Heart left ventricle (tissue), 16 donors: ENCODE data around the gene ROR1. TPM values are rescaled to one million over a fixed set of nuclear protein-coding genes. Genes with fewer than 3 reads are reported as not detected.

ENCODE experiments used
- ATAC-seq, 4 donors: fragments of 200-7000 bp; cut with Tn5 transposase; one replicate each; pipeline ENCODE4 v1.9.1; 2020 to 2022; ENCODE audit warnings: moderate library complexity in 4 of 4, mild to moderate bottlenecking in 3 of 4, moderate number of reproducible peaks in 1 of 4
- DNase-seq, 5 donors: peaks; one replicate each; pipeline ENCODE4 v3.0.0-alpha.2; 2020
- H3K27ac ChIP-seq, 12 donors: fragments of 200-600 bp; sonication (generic) in 4 of 12; one replicate each; pipeline versions ENCODE4 v1.5.0 to v1.8.0; 2016 to 2022; ENCODE audit warnings: mild to moderate bottlenecking in 2 of 12
- H3K27me3 ChIP-seq, 9 donors: fragments of 200-600 bp; sonication (generic) in 2 of 9; one replicate each; pipeline versions ENCODE4 v1.5.1 to v1.8.0; 2016 to 2022; ENCODE audit warnings: mild to moderate bottlenecking in 3 of 9
- H3K36me3 ChIP-seq, 9 donors: fragments of 200-600 bp; sonication (generic) in 2 of 9; one replicate each; pipeline versions ENCODE4 v1.5.0 to v1.8.0; 2018 to 2022; ENCODE audit warnings: mild to moderate bottlenecking in 2 of 9
- H3K4me1 ChIP-seq, 12 donors: fragments of 200-600 bp; sonication (generic) in 4 of 12; one replicate each; pipeline versions ENCODE4 v1.5.0 to v1.8.0; 2016 to 2022; ENCODE audit warnings: mild to moderate bottlenecking in 3 of 12
- H3K4me3 ChIP-seq, 12 donors: fragments of 200-600 bp; sonication (generic) in 4 of 12; one replicate each; pipeline versions ENCODE4 v1.5.0 to v1.8.0; 2017 to 2022; ENCODE audit warnings: mild to moderate bottlenecking in 9 of 12, moderate library complexity in 4 of 12
- H3K9me3 ChIP-seq, 12 donors: fragments of 200-600 bp; sonication (generic) in 4 of 12; one replicate each; pipeline versions ENCODE4 v1.5.0 to v1.8.0; 2016 to 2022; ENCODE audit warnings: mild to moderate bottlenecking in 1 of 12
- POLR2A ChIP-seq, 2 donors: fragments of 450-650 bp; IDR thresholded peaks; one replicate each; pipeline ENCODE4 v1.6.1; 2017; ENCODE audit warnings: antibody characterized with exemption in 2 of 2, mild to moderate bottlenecking in 2 of 2, moderate library complexity in 2 of 2
- WGBS, 4 donors: extraction: QIAGEN DNeasy Blood & Tissue Kit in 2 of 4; methylation state at CpG; one replicate each; pipeline versions ENCODE4 v1.1.5 to v1.1.7; 2013 to 2018; 5-methylcytosine and 5-hydroxymethylcytosine counted together
- intact Hi-C, 10 donors: fragments of 100-400 bp; cut with DNase I; formaldehyde crosslinking; loops; one replicate each; pipeline versions ENCODE4 v1.11.1 to v1.14.2; 2022
- polyA plus RNA-seq, 2 donors: library from polyadenylated mRNA; stranded (reverse); fragments of 200-250 nt; gene quantifications; one replicate each; pipeline ENCODE4 v1.2.3, GENCODE V29; 2013
- total RNA-seq, 9 donors: library from RNA; depleted of rRNA in 2 of 9; stranded (reverse); fragments of >200 nt in 2 of 9; fragmentation: NEBNext Ultra II Directional in 3 of 9; extraction: Animal tissue kit (Norgen Biotek cat#: 25700) in 3 of 9; gene quantifications; one replicate each; pipeline versions ENCODE4 v1.1.0 to v1.2.4, GENCODE V29; 2016 to 2023
- TF ChIP-seq, protein P1 (sequence below), 12 donors: fragments of 200-600 bp; sonication (generic) in 4 of 12; IDR thresholded peaks; one replicate each; pipeline versions ENCODE4 v1.5.0 to v1.8.0; 2018 to 2022; ENCODE audit warnings: antibody characterized with exemption in 12 of 12, mild to moderate bottlenecking in 5 of 12
- donor health status: ischemic (EF 13 %, LVEDD 7.1; RV severe dilation, severe dysfunction).
- donor health status: healthy with polysubstance abuse.
- donor health status: DM: no; HTN: yes; CAD: no.
- donor health status: DM: no; HTN: no; CAD: no.
- donor health status: ischemic (EF 25% LVEDD 6.9; RV normal size, moderate dysfunction).
- donor health status: ischemic (EF 25% LVEDD 5.7; RV mildly dilated, moderate dysfunction).
- donor health status: healthy.
- donor health status: DM: yes; HTN: yes; CAD: no.
- donor health status: ischemic (EF 35%, LVEDD 5.7; RV mildly dilated, moderate dysfunction).
- donor health status: nonischemic (EF 11% LVEDD 7.7; RV severe dilation, severe dysfunction).
- donor health status: DM: yes; HTN: yes; CAD: no.
- donor health status: PGD.
- donor health status: ischemic (EF 29% LVEDD 5.4; RV normal size, mild dysfunction).
- donor health status: nonischemic (EF 23%, LVEDD 6.1; RV moderate dilation, normal function).

ROR1 gene
- total and polyA plus RNA-seq, 11 donors, result 4.1 to 35.3 (median 19.3) TPM

DNA sequence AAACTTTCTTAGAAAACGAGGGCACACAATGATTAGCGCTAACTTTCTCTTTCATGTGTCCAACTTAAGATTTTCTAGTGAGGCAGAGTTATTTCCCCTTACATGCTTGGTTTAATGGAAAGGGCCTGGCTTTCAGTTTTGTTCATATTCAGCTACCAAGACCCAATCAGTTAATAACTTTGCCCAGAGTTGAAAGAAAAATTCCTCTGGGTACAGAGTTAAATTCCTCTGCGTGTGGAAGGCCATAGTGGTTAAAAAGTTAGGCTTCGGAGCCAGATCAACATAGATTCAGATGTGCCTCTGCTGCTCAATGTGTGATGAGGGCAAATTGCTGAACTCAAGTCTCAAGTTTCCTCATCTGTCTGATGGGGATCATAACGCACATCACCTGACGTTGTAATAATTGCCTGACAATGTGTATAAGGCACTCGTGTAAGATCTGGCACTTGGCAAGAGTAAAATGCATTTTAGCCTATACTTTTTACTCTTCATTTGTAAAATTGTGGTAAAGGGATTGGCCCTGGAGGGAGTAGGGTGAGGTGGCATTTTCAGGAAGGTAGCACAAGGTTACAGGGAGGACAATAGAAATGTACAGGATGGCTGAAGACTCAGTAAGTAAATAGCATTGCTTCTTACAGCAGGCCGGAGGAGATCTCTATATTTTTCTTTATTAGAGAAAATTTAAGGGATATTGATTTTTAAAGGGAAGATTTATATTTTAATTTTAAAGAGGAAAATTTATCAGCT is 103.4 kb downstream of the ROR1 start:
- H3K36me3 ChIP-seq, result no peaks in the 10 kb centered on the region
- H3K4me3 ChIP-seq, result no peak overlapping the region
- TF ChIP-seq POLR2A (IDR thresholded peaks at IDR 0.05), result no peak
- TF ChIP-seq, protein P1, sequence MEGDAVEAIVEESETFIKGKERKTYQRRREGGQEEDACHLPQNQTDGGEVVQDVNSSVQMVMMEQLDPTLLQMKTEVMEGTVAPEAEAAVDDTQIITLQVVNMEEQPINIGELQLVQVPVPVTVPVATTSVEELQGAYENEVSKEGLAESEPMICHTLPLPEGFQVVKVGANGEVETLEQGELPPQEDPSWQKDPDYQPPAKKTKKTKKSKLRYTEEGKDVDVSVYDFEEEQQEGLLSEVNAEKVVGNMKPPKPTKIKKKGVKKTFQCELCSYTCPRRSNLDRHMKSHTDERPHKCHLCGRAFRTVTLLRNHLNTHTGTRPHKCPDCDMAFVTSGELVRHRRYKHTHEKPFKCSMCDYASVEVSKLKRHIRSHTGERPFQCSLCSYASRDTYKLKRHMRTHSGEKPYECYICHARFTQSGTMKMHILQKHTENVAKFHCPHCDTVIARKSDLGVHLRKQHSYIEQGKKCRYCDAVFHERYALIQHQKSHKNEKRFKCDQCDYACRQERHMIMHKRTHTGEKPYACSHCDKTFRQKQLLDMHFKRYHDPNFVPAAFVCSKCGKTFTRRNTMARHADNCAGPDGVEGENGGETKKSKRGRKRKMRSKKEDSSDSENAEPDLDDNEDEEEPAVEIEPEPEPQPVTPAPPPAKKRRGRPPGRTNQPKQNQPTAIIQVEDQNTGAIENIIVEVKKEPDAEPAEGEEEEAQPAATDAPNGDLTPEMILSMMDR (IDR thresholded peaks at IDR 0.05), result no peak
- no peaks in the 10 kb centered on the region for H3K27me3 ChIP-seq
- H3K27ac ChIP-seq, result no peak overlapping the region
- intact Hi-C loops, result loop anchor here in 1 of 10 donors (10.0 kb wide), 1 partner anchor 182 kb away; no protein-coding TSS in a partner anchor
- WGBS, 4 donors, result 82 to 93% (median 91%) methylated on average over 8 of the region's 8 CpGs
- ATAC-seq (no peak), DNase-seq (no peak)
- H3K9me3 ChIP-seq, result no peaks in the 10 kb centered on the region
- peaks cover 0 to 68% (median 35%) of the 10 kb centered on the region in 12 donors for H3K4me1 ChIP-seq

DNA sequence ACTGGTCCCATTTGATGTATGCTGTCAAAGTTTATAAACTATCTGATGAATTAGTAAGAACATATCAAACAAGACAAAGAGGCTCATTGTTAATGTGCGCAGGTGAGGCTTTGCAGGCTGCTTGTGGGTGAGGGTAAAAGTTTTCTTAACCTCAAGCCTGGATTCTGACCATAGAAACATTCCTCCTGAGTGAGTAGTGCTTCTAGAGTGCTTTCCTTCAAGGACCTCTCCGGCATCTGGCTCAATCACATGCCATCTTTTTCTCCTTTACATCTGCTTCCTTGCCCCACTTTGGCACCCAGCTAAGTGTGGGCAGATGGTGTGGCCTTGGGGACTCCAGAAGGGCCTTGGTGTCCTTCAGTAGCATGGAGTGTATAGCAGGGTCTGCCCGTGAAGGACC is 104.0 kb downstream of the ROR1 start:
- intact Hi-C loops, result loop anchor here in 1 of 10 donors (10.0 kb wide), 1 partner anchor 183 kb away; no protein-coding TSS in a partner anchor
- TF ChIP-seq, protein P1 (IDR thresholded peaks at IDR 0.05), result no peak
- no peak for TF ChIP-seq POLR2A (IDR thresholded peaks at IDR 0.05)
- H3K4me3 ChIP-seq, result no peak overlapping the region
- no peak for DNase-seq
- peaks cover 0 to 70% (median 39%) of the 10 kb centered on the region in 12 donors for H3K4me1 ChIP-seq
- 86 to 98% (median 93%) methylated on average over 3 of the region's 3 CpGs for WGBS, 4 donors
- peak in 2 of 4 donors; percentile 31 for ATAC-seq
- H3K9me3 ChIP-seq, result no peaks in the 10 kb centered on the region
- no peaks in the 10 kb centered on the region for H3K36me3 ChIP-seq
- H3K27ac ChIP-seq, result no peak overlapping the region
- no peaks in the 10 kb centered on the region for H3K27me3 ChIP-seq

DNA sequence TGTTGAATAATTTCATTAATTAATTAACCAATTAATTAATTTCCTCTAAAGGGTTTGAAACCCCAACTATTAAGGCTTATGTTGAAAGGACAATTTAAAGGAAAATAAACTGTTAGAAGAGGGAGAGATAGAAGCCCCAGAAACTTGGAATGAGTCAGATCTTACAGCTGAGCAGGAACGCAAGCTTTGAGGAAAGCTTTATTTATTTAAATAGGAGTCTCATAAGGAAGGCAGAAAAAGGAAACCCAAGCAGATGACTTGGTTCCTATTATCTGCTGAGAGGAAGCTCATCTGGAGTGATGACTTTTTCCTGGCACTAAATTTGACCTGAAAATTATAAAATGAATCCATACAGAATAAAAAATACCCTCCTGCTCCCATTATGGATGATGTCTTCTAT is 105.1 kb downstream of the ROR1 start:
- WGBS, 4 donors, result 0 to 49% (median 24%) methylated on average over 1 of the region's 1 CpG
- H3K4me3 ChIP-seq, result no peak overlapping the region
- H3K36me3 ChIP-seq, result no peaks in the 10 kb centered on the region
- H3K27ac ChIP-seq, result no peak overlapping the region
- TF ChIP-seq, protein P1 (IDR thresholded peaks at IDR 0.05), result no peak
- TF ChIP-seq POLR2A (IDR thresholded peaks at IDR 0.05), result no peak
- peaks cover 0 to 72% (median 44%) of the 10 kb centered on the region in 12 donors for H3K4me1 ChIP-seq
- ATAC-seq (no peak), DNase-seq (no peak)
- intact Hi-C loops, result loop anchor here in 1 of 10 donors (10.0 kb wide), 1 partner anchor 184 kb away; no protein-coding TSS in a partner anchor
- H3K27me3 ChIP-seq, result no peaks in the 10 kb centered on the region
- H3K9me3 ChIP-seq, result no peaks in the 10 kb centered on the region

DNA sequence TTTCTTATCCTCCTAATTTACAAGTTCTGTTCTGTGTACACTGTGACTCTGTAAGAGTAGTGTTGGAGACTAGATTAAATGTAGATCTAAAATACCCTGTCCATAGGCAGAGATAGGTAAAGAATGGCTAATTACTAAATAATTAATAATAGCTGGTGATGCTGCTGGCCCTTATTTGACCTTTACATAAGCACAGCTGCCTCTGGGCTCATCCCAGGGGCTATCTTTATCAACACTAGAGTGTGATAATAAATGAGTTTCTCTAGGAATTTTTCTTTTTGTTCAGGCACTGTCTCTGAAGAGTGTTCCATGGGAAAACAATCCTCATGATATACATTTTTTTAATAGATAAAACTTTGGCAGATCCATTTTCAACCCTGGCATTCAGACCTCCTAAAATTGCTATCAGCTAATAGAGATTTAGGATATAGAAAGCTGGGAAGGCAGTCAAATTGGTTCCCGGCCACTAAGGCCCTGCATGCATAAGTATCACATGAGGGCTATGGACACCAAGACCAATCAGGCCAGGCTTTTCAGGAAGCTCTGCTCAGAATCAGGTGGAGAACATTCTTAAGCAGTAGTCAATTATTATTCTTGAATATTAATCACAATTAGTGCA is 107.2 kb downstream of the ROR1 start:
- intact Hi-C loops, result no loop called here
- no peak overlapping the region for H3K4me3 ChIP-seq
- no peak for ATAC-seq
- peak overlapping the region in 2 of 12 donors; percentile 3 to 28 for H3K27ac ChIP-seq
- H3K9me3 ChIP-seq, result no peaks in the 10 kb centered on the region
- 38 to 61% (median 48%) methylated on average over 1 of the region's 1 CpG for WGBS, 4 donors
- H3K36me3 ChIP-seq, result no peaks in the 10 kb centered on the region
- TF ChIP-seq POLR2A (IDR thresholded peaks at IDR 0.05), result no peak
- TF ChIP-seq, protein P1 (IDR thresholded peaks at IDR 0.05), result no peak
- DNase-seq, result no peak
- H3K27me3 ChIP-seq, result no peaks in the 10 kb centered on the region
- peaks cover 0 to 65% (median 42%) of the 10 kb centered on the region in 12 donors for H3K4me1 ChIP-seq
